NCI-H2029 (cell line): ENCODE measurements around the gene DECR2.
"Not testable (repeated sequence)": the region's sequence is repeated elsewhere in the genome, so short reads cannot be mapped to it uniquely, and the experiment has no call there.

ENCODE experiments used
- DNase-seq: peaks from one replicate; lab custom pipeline; 2025; lab: John Stamatoyannopoulos, UW

DECR2 gene

GRCh38 chr16:367333-367903 lies 34.3 kb upstream of the DECR2 start:
- no peak for DNase-seq

- no peak for DNase-seq
Measured at GRCh38 chr16:368388-369158, 33.1 kb upstream of the DECR2 start.

GRCh38 chr16:369275-369865 lies 32.3 kb upstream of the DECR2 start:
- no peak for DNase-seq

GRCh38 chr16:369866-370436 lies 31.7 kb upstream of the DECR2 start:
- no peak for DNase-seq

- peak; percentile 91 for DNase-seq
Measured at GRCh38 chr16:370443-370842, 31.2 kb upstream of the DECR2 start, which contains the start of gene MRPL28. Gene MRPL28 (minus strand): TSS chr16:370538. CDS start chr16:370218, 320 bp downstream.

GRCh38 chr16:370979-371514 lies 30.6 kb upstream of the DECR2 start:
- DNase-seq = no peak

- DNase-seq = no peak
Measured at GRCh38 chr16:371515-372301, 30.0 kb upstream of the DECR2 start.

- no peak for DNase-seq
Measured at GRCh38 chr16:372302-372983, 29.2 kb upstream of the DECR2 start.

GRCh38 chr16:373020-373598 lies 28.6 kb upstream of the DECR2 start:
- DNase-seq = no peak

GRCh38 chr16:373848-374615 lies 27.7 kb upstream of the DECR2 start:
- DNase-seq = no peak

- DNase-seq = no peak
Measured at GRCh38 chr16:374616-374926, 27.1 kb upstream of the DECR2 start.

- DNase-seq = no peak
Measured at GRCh38 chr16:375212-375611, 26.5 kb upstream of the DECR2 start.

- DNase-seq = no peak
Measured at GRCh38 chr16:375927-376816, 25.5 kb upstream of the DECR2 start.

GRCh38 chr16:376817-377418 lies 24.8 kb upstream of the DECR2 start:
- DNase-seq = no peak

- DNase-seq = no peak
Measured at GRCh38 chr16:377419-377951, 24.2 kb upstream of the DECR2 start.

- not testable (repeated sequence) for DNase-seq
Measured at GRCh38 chr16:378113-378820, 23.4 kb upstream of the DECR2 start.

- DNase-seq = no peak
Measured at GRCh38 chr16:378821-379182, 22.9 kb upstream of the DECR2 start.
